ENCODE measurements around the gene GRID1.

GRID1 gene

DNA sequence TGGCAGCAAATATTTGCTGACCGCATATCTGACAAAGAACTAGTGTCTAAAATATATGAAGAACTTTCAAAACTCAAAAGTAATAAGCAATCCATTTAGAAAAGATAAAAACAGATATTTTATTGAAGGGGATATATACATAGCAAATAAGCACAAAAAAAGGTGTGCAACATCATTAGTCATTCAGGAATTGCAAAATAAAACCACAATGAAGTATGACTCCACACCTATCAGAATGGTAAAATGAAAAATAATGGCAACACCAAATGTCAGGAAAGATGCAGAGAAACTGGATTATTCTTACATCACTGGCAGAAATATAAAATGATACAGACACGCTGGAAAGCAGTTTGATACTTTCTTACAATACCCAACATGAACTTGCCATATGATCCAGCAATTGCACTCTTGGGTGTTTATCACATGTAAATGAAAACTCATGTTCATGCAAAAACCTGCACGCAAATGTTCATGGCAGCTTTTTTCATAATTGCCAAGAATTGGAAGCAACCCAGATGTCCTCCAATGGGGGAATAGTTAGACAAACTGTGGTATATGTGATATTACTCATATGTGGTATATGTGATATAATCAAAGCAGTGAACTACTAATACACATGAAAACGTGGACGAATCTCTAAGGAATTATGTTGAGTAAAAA is 645.5 kb downstream of the GRID1 start:
- H3K79me2 ChIP-seq (ENCODE audit: low read length), result no peaks in the 10 kb centered on the region
- no peaks in the 10 kb centered on the region for H3K9me3 ChIP-seq (replicated peaks; ENCODE audit: insufficient read depth, low read length)
- H3K4me1 ChIP-seq (ENCODE audit: low read length), result no peaks in the 10 kb centered on the region
- no peak overlapping the region for H3K4me3 ChIP-seq (ENCODE audit: low read length)
- no peaks in the 10 kb centered on the region for H3F3A ChIP-seq (ENCODE audit: insufficient read depth, low read length)
- no peak overlapping the region for H3K27ac ChIP-seq (ENCODE audit: low read length)
- H2AFZ ChIP-seq (ENCODE audit: low read length), result no peak overlapping the region
- H3K9ac ChIP-seq (ENCODE audit: low read length), result no peak overlapping the region
- no peak for TF ChIP-seq EZH2phosphoT487 (IDR thresholded peaks at IDR 0.05; ENCODE audit: low read length)
- TF ChIP-seq EZH2 (optimal IDR thresholded peaks at IDR 0.05; ENCODE audit: low read depth, low read length), result no peak
- TF ChIP-seq CTCF (IDR thresholded peaks at IDR 0.05; ENCODE audit: low read length), result no peak
- no peak overlapping the region for H3K4me2 ChIP-seq (ENCODE audit: low read depth, low read length)
- no peak for DNase-seq
- H3K36me3 ChIP-seq (replicated peaks; ENCODE audit: insufficient read depth, low read length), result no peaks in the 10 kb centered on the region
- H3K27me3 ChIP-seq (replicated peaks; ENCODE audit: insufficient read depth, low read length), result no peaks in the 10 kb centered on the region
- no peaks in the 10 kb centered on the region for H3K9me2 ChIP-seq (replicated peaks; ENCODE audit: insufficient read depth, low read length)
- no peaks in the 10 kb centered on the region for H4K20me1 ChIP-seq (ENCODE audit: insufficient read depth, low read length)

GRCh38 chr10:85719408-85719807 is 647.2 kb downstream of the GRID1 start:
- Histone ChIP-seq H3K4me1 (ENCODE audit: low read length) (no peaks in the 10 kb centered on the region), H3K79me2 (ENCODE audit: low read length) (no peaks in the 10 kb centered on the region), H3K36me3 (replicated peaks; ENCODE audit: insufficient read depth, low read length) (no peaks in the 10 kb centered on the region), H3K9ac (ENCODE audit: low read length) (no peak overlapping the region), H3K27ac (ENCODE audit: low read length) (no peak overlapping the region), H3K9me2 (replicated peaks; ENCODE audit: insufficient read depth, low read length) (no peaks in the 10 kb centered on the region), H2AFZ (ENCODE audit: low read length) (no peak overlapping the region), H3K27me3 (replicated peaks; ENCODE audit: insufficient read depth, low read length) (no peaks in the 10 kb centered on the region), H3K4me2 (ENCODE audit: low read depth, low read length) (no peak overlapping the region), H3K9me3 (replicated peaks; ENCODE audit: insufficient read depth, low read length) (no peaks in the 10 kb centered on the region), H3K4me3 (ENCODE audit: low read length) (no peak overlapping the region), H3F3A (ENCODE audit: insufficient read depth, low read length) (no peaks in the 10 kb centered on the region), H4K20me1 (ENCODE audit: insufficient read depth, low read length) (no peaks in the 10 kb centered on the region)
- DNase-seq, result no peak
- TF ChIP-seq EZH2 (optimal IDR thresholded peaks at IDR 0.05; ENCODE audit: low read depth, low read length) (no peak), CTCF (IDR thresholded peaks at IDR 0.05; ENCODE audit: low read length) (no peak), EZH2phosphoT487 (IDR thresholded peaks at IDR 0.05; ENCODE audit: low read length) (no peak)

DNA sequence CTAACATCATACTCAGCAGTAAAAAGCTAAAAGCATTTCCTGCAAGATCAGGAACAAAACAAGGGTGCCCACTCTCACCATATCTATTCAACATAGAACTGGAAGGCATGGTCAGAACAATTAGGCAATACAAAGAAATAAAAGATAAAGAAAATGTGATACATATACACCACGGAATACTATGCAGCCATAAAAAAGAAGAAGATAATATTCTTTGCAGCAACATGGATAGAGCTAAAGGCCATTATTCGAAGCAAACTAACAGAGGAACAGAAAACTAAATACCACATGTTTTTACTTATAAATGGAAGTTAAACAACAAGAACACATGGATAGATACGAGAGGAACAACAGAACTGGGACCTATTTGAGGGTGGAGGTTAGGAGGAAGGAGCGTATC is 652.7 kb downstream of the GRID1 start:
- TF ChIP-seq EZH2phosphoT487 (IDR thresholded peaks at IDR 0.05; ENCODE audit: low read length), result no peak
- TF ChIP-seq EZH2 (optimal IDR thresholded peaks at IDR 0.05; ENCODE audit: low read depth, low read length), result no peak
- no peak for TF ChIP-seq CTCF (IDR thresholded peaks at IDR 0.05; ENCODE audit: low read length)
- no peak overlapping the region for H3K4me2 ChIP-seq (ENCODE audit: low read depth, low read length)
- H3K9me2 ChIP-seq (replicated peaks; ENCODE audit: insufficient read depth, low read length), result no peaks in the 10 kb centered on the region
- H4K20me1 ChIP-seq (ENCODE audit: insufficient read depth, low read length), result no peaks in the 10 kb centered on the region
- no peaks in the 10 kb centered on the region for H3K27me3 ChIP-seq (replicated peaks; ENCODE audit: insufficient read depth, low read length)
- no peak overlapping the region for H3K9ac ChIP-seq (ENCODE audit: low read length)
- H3K4me3 ChIP-seq (ENCODE audit: low read length), result no peak overlapping the region
- no peaks in the 10 kb centered on the region for H3F3A ChIP-seq (ENCODE audit: insufficient read depth, low read length)
- H3K36me3 ChIP-seq (replicated peaks; ENCODE audit: insufficient read depth, low read length), result no peaks in the 10 kb centered on the region
- H3K9me3 ChIP-seq (replicated peaks; ENCODE audit: insufficient read depth, low read length), result no peaks in the 10 kb centered on the region
- no peak overlapping the region for H3K27ac ChIP-seq (ENCODE audit: low read length)
- DNase-seq, result no peak
- H2AFZ ChIP-seq (ENCODE audit: low read length), result no peak overlapping the region
- H3K79me2 ChIP-seq (ENCODE audit: low read length), result no peaks in the 10 kb centered on the region
- no peaks in the 10 kb centered on the region for H3K4me1 ChIP-seq (ENCODE audit: low read length)
